ENCODE data around the gene SH2D3A. TPM values are rescaled to one million over a fixed set of nuclear protein-coding genes. Genes with fewer than 3 reads are reported as not detected.

Gene SH2D3A
- total RNA-seq, 1 experiment from 2014 or later: 75.7 TPM

DNA sequence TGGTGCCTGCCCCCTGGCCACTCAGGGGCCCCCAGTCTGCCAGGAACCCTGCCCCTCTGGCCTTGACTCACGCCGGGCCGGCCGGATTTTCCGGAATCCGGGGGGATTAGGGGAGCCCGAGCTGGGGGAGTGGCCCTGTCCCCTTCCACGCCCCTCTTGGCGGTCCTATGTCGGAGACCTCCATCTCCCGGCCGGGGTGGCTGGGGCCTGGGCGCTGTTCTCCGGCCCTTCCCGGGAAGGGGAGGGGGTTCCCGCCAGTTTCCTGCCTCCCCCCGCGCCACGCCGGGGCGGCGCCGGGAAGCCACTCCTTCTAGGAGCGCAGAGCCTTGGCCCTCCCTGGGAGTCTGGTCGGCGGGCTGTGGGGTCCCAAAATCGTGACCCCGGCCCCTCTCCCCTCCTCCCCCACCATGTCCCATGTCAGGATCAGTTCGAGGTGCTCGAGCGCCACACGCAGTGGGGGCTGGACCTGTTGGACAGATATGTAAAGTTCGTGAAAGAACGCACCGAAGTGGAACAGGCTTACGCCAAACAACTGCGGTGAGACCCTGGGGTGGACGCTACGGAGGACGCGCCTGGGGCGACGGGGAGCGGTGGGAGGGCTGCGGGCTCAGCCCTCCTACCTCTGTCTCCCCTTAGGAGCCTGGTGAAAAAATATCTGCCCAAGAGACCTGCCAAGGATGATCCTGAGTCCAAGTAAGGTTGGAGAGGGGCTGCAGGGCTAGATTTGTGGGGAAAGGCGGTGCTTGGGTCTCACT is 26.5 kb downstream of the SH2D3A start:
- no TSS peak for BruUV-seq (replicated peaks)
- peak overlapping the region; percentile 95 to 99 for H3K4me3 ChIP-seq (replicated peaks in 1 of 2; ENCODE audit: low read depth in 1 of 2, low read length in 2 of 2)
- H3K27ac ChIP-seq (ENCODE audit: low read depth, low read length): peak overlapping the region; percentile 90
- ChIA-PET CTCF (no interaction called here), POLR2A (no interaction called here), RAD21 (ENCODE audit: low non-redundant PET in 1 of 2, low total read pairs in 2 of 2, uncharacterized antibody in 2 of 2, unreplicated experiment in 2 of 2) (no interaction called here)
- no peak for ATAC-seq
- H4K20me1 ChIP-seq (ENCODE audit: insufficient read depth): no peaks in the 10 kb centered on the region
- peaks cover 14 to 15% of the 10 kb centered on the region in 2 experiments; a peak in 3 of 4 replicates for H3K36me3 ChIP-seq (ENCODE audit: control insufficient read depth in 1 of 2, insufficient read depth in 2 of 2, low read length in 2 of 2)
- no peaks in the 10 kb centered on the region for H3K27me3 ChIP-seq (ENCODE audit: insufficient read depth, low read length)
- H3K9me3 ChIP-seq (ENCODE audit: control insufficient read depth in 1 of 2, insufficient read depth in 1 of 2, low read depth in 1 of 2, low read length in 2 of 2): no peaks in the 10 kb centered on the region
- DNase-seq (ENCODE audit: low read depth, low spot score): no peak
- intact Hi-C loops (cut with micrococcal nuclease): no loop called here
- H3K4me1 ChIP-seq (ENCODE audit: control insufficient read depth in 1 of 2, insufficient read depth in 2 of 2, low read length in 2 of 2): peaks cover 53 to 71% of the 10 kb centered on the region in 2 experiments
- TF ChIP-seq, protein P1, sequence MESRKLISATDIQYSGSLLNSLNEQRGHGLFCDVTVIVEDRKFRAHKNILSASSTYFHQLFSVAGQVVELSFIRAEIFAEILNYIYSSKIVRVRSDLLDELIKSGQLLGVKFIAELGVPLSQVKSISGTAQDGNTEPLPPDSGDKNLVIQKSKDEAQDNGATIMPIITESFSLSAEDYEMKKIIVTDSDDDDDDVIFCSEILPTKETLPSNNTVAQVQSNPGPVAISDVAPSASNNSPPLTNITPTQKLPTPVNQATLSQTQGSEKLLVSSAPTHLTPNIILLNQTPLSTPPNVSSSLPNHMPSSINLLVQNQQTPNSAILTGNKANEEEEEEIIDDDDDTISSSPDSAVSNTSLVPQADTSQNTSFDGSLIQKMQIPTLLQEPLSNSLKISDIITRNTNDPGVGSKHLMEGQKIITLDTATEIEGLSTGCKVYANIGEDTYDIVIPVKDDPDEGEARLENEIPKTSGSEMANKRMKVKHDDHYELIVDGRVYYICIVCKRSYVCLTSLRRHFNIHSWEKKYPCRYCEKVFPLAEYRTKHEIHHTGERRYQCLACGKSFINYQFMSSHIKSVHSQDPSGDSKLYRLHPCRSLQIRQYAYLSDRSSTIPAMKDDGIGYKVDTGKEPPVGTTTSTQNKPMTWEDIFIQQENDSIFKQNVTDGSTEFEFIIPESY (IDR thresholded peaks at IDR 0.05; ENCODE audit: extremely low read depth, insufficient replicate concordance, low read length): no peak
- TF ChIP-seq ZFX (IDR thresholded peaks at IDR 0.05) (peak; percentile 19; the same call in 1 of the 2 replicates), POLR2AphosphoS5 (IDR thresholded peaks at IDR 0.05; ENCODE audit: low read depth, low read length) (peak; percentile 10; the same call in 1 of the 2 replicates), ELF1 (IDR thresholded peaks at IDR 0.05; ENCODE audit: borderline replicate concordance, low read depth) (no peak)
- no peaks in the 10 kb centered on the region for H3K9me2 ChIP-seq (ENCODE audit: insufficient read depth)
- peaks cover 65% of the 10 kb centered on the region for H3K79me2 ChIP-seq (ENCODE audit: insufficient read depth, low read length)
- peak overlapping the region; percentile 98 for H3K4me2 ChIP-seq (ENCODE audit: low read length)
- H2AFZ ChIP-seq (ENCODE audit: low read depth, low read length, poor library complexity, severe bottlenecking): no peak overlapping the region
- H3K9ac ChIP-seq (ENCODE audit: low read length): peak overlapping the region; percentile 99

Measured in HCT116 (cell line).